Neuronal stem cell (in vitro differentiated cells): ENCODE measurements around the gene SART3.

Source experiments
- DNase-seq: peaks from one replicate; pipeline ENCODE4 v3.0.0-alpha.2; 2013; ENCODE audit warnings: low spot score
- H2AFZ ChIP-seq: one replicate; pipeline ENCODE4 v1.6.1; 2013; ENCODE audit warnings: mild to moderate bottlenecking, low read length, inconsistent platforms
- H2AK5ac ChIP-seq: 2 replicates; pipeline ENCODE4 v1.6.1; 2013; ENCODE audit warnings: low read depth, mild to moderate bottlenecking, inconsistent platforms, low read length, moderate library complexity, mixed read lengths
- H2BK120ac ChIP-seq: 2 replicates; pipeline ENCODE4 v1.6.1; 2013; ENCODE audit warnings: low read depth, mild to moderate bottlenecking, inconsistent platforms, low read length, moderate library complexity, mixed read lengths
- H2BK12ac ChIP-seq: one replicate; pipeline ENCODE4 v1.6.1; 2013; ENCODE audit warnings: low read length, inconsistent platforms
- H2BK15ac ChIP-seq: 2 replicates; pipeline ENCODE4 v1.6.1; 2013; ENCODE audit warnings: mild to moderate bottlenecking, low read length, inconsistent platforms, mixed read lengths
- H2BK5ac ChIP-seq: one replicate; pipeline ENCODE4 v1.6.1; 2013; ENCODE audit warnings: inconsistent platforms, mild to moderate bottlenecking, low read length, moderate library complexity
- H3K14ac ChIP-seq: one replicate; pipeline ENCODE4 v1.6.1; 2013; ENCODE audit warnings: low read length, inconsistent platforms
- H3K18ac ChIP-seq: 2 replicates; pipeline ENCODE4 v1.6.1; 2013; ENCODE audit warnings: low read length, inconsistent platforms
- H3K23ac ChIP-seq: 2 replicates; pipeline ENCODE4 v1.6.1; 2013; ENCODE audit warnings: low read depth, mild to moderate bottlenecking, mixed read lengths, low read length, inconsistent platforms; ENCODE audit not compliant: poor library complexity
- H3K27ac ChIP-seq: replicated peaks from 3 replicates; pipeline ENCODE4 v1.5.1; 2013; ENCODE audit warnings: low read length, inconsistent platforms
- H3K27me3 ChIP-seq, 3 experiments: 2 replicates each; pipeline ENCODE4 v1.6.1; 2013; ENCODE audit warnings: low read length in 3 of 3, mild to moderate bottlenecking in 2 of 3, inconsistent platforms in 1 of 3, low read depth in 1 of 3, mixed read lengths in 1 of 3, moderate library complexity in 1 of 3; ENCODE audit not compliant: control insufficient read depth in 3 of 3, insufficient read depth in 3 of 3
- H3K36me3 ChIP-seq, 2 donors: replicated peaks in 1 of 2; 2 replicates each; pipeline ENCODE4 v1.6.1; 2013; ENCODE audit warnings: low read length in 2 of 2; ENCODE audit not compliant: control insufficient read depth in 2 of 2, insufficient read depth in 2 of 2
- H3K4ac ChIP-seq: 2 replicates; pipeline ENCODE4 v1.6.1; 2013; ENCODE audit warnings: inconsistent platforms, mild to moderate bottlenecking, low read length, moderate library complexity
- H3K4me1 ChIP-seq, 2 donors: 1 replicate in 1 of 2; 2 replicates in 1 of 2; pipeline ENCODE4 v1.6.1; 2013; ENCODE audit warnings: low read length in 2 of 2, low read depth in 1 of 2; ENCODE audit not compliant: control insufficient read depth in 2 of 2, insufficient read depth in 1 of 2
- H3K4me2 ChIP-seq: one replicate; pipeline ENCODE4 v1.6.1; 2013; ENCODE audit warnings: mild to moderate bottlenecking, low read length, inconsistent platforms; ENCODE audit not compliant: insufficient read depth, poor library complexity, severe bottlenecking
- H3K4me3 ChIP-seq, 2 donors: 2 replicates each; pipeline ENCODE4 v1.5.1; 2013; ENCODE audit warnings: low read length in 2 of 2, mild to moderate bottlenecking in 2 of 2, inconsistent platforms in 1 of 2, moderate library complexity in 1 of 2
- H3K79me1 ChIP-seq: one replicate; pipeline ENCODE4 v1.6.1; 2013; ENCODE audit warnings: low read depth, mild to moderate bottlenecking, inconsistent platforms, low read length, moderate library complexity
- H3K9ac ChIP-seq: one replicate; pipeline ENCODE4 v1.6.1; 2013; ENCODE audit warnings: mild to moderate bottlenecking, low read depth, low read length, inconsistent platforms; ENCODE audit not compliant: poor library complexity
- H3K9me3 ChIP-seq, 2 donors: replicated peaks in 1 of 2; 2 replicates each; pipeline versions ENCODE3 to v1.6.1; 2013; ENCODE audit warnings: low read length in 2 of 2, mild to moderate bottlenecking in 2 of 2, inconsistent platforms in 1 of 2, low read depth in 1 of 2, mixed read lengths in 1 of 2, moderate library complexity in 1 of 2; ENCODE audit not compliant: control insufficient read depth in 2 of 2, insufficient read depth in 1 of 2
- H4K8ac ChIP-seq: one replicate; pipeline ENCODE4 v1.6.1; 2013; ENCODE audit warnings: low read depth, mild to moderate bottlenecking, inconsistent platforms, low read length, moderate library complexity
- H4K91ac ChIP-seq: one replicate; pipeline ENCODE4 v1.6.1; 2013; ENCODE audit warnings: low read length, low read depth, mild to moderate bottlenecking, inconsistent platforms; ENCODE audit not compliant: poor library complexity
- WGBS, 2 donors: extraction: QIAGEN DNeasy Blood & Tissue Kit; methylation state at CpG; one replicate each; pipeline ENCODE4 v1.1.7; 2013; ENCODE audit warnings: missing lambda C conversion rate in 2 of 2, mixed read lengths in 1 of 2; ENCODE audit not compliant: insufficient read length in 2 of 2, insufficient replicate concordance in 1 of 2; ENCODE audit errors: extremely low coverage in 2 of 2; 5-methylcytosine and 5-hydroxymethylcytosine counted together

The SART3 gene

DNA sequence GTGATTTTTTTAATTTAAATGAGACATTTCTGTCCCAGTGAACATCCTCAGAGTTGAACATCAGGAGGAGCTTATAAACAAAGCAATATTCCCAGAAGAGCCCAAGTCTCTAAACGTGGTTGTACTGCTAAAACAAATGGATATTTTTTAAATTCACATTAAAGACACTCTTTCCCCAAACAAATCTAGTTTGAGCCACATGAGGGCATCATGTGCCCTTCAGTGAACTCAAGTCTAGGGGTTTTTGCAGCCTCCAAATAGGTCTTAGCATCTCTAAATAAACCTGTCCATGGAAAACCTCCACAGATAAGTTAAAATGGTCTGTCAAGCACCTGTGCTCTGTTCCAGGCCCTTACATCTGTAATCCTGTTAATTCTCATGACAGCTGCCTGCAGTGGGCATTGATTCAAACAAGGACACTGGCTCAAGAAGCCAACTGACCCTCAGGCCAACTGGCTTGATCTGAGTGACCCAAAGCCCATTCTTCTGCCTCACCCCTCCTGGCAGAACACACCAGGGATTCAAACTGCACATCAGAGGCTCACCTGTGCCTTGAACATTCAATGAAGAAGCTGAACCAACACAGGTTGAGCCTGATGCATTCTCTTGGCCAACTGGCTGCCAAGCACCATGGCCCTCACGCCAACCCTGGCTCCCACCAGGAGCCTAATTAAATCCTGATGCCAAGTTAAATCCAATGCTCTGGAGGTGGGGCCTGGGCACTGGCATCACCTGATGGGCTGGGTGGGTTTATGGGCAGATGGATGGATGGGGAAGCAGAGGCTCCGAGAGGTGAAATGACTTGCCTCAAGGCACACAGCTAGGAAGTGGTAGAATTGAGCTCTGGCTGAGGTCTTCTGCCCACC is 10.0 kb upstream of the SART3 start:
- Histone ChIP-seq H4K8ac (no peak overlapping the region), H3K9me3 (no peaks in the 10 kb centered on the region), H2BK5ac (no peak overlapping the region), H2BK120ac (no peak overlapping the region), H3K9ac (no peak overlapping the region), H2BK12ac (no peak overlapping the region), H3K14ac (no peak overlapping the region), H4K91ac (peak overlapping the region; percentile 90), H3K4me3 (no peak overlapping the region), H2AK5ac (no peak overlapping the region), H3K27ac (no peak overlapping the region), H2AFZ (no peak overlapping the region), H3K4me1 (no peaks in the 10 kb centered on the region), H3K23ac (no peak overlapping the region), H3K4me2 (no peak overlapping the region), H3K79me1 (no peaks in the 10 kb centered on the region), H3K36me3 (peaks cover 21 to 43% of the 10 kb centered on the region in 2 donors), H3K4ac (no peak overlapping the region), H3K27me3 (no peaks in the 10 kb centered on the region), H3K18ac (no peak overlapping the region), H2BK15ac (no peak overlapping the region)
- WGBS, 2 donors = no CpG with 5 or more reads among the region's 3 CpGs
- no peak for DNase-seq

DNA sequence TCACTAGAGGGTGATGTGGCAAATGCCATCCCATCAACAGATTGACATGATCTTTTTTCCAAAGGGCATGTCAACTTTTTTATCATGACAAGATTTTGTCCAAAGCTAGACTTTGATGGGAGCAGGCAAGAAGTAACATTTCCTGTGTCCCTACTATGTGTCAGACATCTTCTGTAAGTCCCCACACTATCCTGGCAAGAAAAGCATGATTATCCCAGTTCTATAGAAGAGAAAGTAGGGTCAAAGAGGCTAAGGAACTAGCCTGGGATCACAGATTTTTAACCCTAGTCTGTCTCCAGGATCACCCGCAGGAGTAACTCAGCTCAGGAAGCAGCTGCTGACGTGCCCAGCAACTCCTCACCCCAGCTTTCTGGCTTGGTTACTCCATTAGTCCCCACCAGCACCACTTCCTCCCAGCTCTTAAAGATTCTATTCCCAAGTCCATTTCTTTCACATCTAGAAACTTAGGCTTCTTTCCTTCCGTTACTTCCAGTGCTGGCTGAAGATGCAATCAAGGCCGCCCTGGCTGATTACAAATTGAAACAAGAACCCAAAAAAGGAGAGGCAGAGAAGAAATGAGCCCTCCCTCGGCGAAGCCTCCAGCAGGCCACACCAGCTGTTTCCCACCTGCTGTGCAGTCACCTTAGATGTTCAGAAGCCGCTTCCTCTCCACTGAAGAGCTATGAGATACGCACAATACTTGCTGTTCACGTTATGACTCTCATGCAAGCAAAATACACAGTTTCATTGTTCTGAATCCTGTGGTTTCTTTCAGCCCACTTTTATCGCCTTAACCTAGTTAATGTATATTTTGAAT is 7.6 kb upstream of the SART3 start:
- no peak overlapping the region for H2BK15ac ChIP-seq
- H3K14ac ChIP-seq = no peak overlapping the region
- no peak overlapping the region for H4K91ac ChIP-seq
- H2BK120ac ChIP-seq = no peak overlapping the region
- H3K27ac ChIP-seq = no peak overlapping the region
- H3K79me1 ChIP-seq = no peaks in the 10 kb centered on the region
- H3K36me3 ChIP-seq = peaks cover 35 to 65% of the 10 kb centered on the region in 2 donors
- H2BK5ac ChIP-seq = no peak overlapping the region
- H2BK12ac ChIP-seq = no peak overlapping the region
- H3K18ac ChIP-seq = no peak overlapping the region
- no peak overlapping the region for H4K8ac ChIP-seq
- no peak for DNase-seq
- no peak overlapping the region for H3K4me2 ChIP-seq
- H3K4me3 ChIP-seq = no peak overlapping the region
- no peaks in the 10 kb centered on the region for H3K9me3 ChIP-seq
- H2AK5ac ChIP-seq = no peak overlapping the region
- H3K23ac ChIP-seq = no peak overlapping the region
- no peak overlapping the region for H3K9ac ChIP-seq
- H3K27me3 ChIP-seq = no peaks in the 10 kb centered on the region
- no CpG with 5 or more reads among the region's 10 CpGs for WGBS, 2 donors
- H2AFZ ChIP-seq = no peak overlapping the region
- no peak overlapping the region for H3K4ac ChIP-seq
- no peaks in the 10 kb centered on the region for H3K4me1 ChIP-seq

DNA sequence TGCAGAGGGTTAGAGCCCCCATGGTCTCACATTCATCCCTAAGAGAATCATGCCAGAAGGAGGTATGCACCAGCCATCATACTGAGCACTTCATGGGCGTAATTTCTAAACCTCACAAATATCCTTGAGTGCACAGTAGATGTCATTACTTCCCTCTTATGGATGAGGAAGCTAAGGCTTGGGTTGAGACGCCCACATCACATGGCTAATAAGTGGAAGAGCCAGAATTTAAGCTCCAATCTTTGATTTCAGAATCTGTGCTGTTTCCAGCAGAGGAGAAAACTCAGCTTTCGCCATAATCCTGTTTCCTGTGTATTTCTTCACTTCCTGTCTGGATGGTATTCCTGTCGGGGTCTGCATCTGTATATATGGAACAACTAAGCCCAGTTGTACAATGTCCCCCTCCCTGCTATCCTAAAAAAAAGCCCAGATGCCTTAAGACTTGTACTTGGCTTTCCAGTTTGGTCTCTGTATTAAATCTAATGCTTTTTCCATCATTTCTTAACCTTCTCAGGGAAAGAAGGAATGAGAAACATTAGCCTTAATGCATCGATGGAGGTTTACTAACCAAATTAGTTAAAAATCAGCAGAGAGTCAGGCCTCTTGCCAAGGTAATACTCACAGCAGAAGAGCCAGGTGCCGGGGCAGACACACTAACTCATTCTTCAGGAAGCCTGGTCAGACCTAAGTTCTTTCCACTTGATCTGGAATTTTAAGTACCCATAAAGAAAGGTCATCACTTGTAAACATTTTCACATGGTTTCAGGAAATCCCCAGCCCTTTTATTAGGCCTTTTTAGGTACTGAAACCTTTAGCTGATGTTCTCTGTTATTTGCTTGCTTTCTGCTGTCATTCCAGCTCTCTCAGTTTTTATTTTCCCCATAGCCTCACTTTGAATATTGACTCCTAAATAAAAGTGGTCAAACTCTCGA is 6.7 kb upstream of the SART3 start:
- no peak overlapping the region for H4K8ac ChIP-seq
- H4K91ac ChIP-seq = no peak overlapping the region
- H3K4me1 ChIP-seq = no peaks in the 10 kb centered on the region
- H3K4me3 ChIP-seq = no peak overlapping the region
- WGBS, 2 donors = no CpG with 5 or more reads among the region's 7 CpGs
- H3K36me3 ChIP-seq = peaks cover 35 to 65% of the 10 kb centered on the region in 2 donors
- H3K23ac ChIP-seq = no peak overlapping the region
- no peaks in the 10 kb centered on the region for H3K27me3 ChIP-seq
- no peak for DNase-seq
- no peak overlapping the region for H2AFZ ChIP-seq
- no peak overlapping the region for H2AK5ac ChIP-seq
- no peak overlapping the region for H3K4me2 ChIP-seq
- H3K18ac ChIP-seq = no peak overlapping the region
- H3K9me3 ChIP-seq = no peaks in the 10 kb centered on the region
- no peak overlapping the region for H2BK120ac ChIP-seq
- H3K14ac ChIP-seq = no peak overlapping the region
- H2BK15ac ChIP-seq = no peak overlapping the region
- H3K9ac ChIP-seq = no peak overlapping the region
- H3K27ac ChIP-seq = no peak overlapping the region
- no peak overlapping the region for H3K4ac ChIP-seq
- H3K79me1 ChIP-seq = peaks cover 1% of the 10 kb centered on the region
- no peak overlapping the region for H2BK12ac ChIP-seq
- no peak overlapping the region for H2BK5ac ChIP-seq
